ENCODE data around the gene C3orf80.

The C3orf80 gene

GRCh38 chr3:160257606-160258005 is 32.4 kb downstream of the C3orf80 start (continued):
- no peak for TF ChIP-seq PATZ1 (CRISPR knock-in tag; IDR thresholded peaks at IDR 0.05; ENCODE audit: borderline replicate concordance)
- no peak for TF ChIP-seq PPARA (CRISPR knock-in tag; IDR thresholded peaks at IDR 0.05; ENCODE audit: borderline replicate concordance)
- TF ChIP-seq TCF4 (CRISPR knock-in tag; IDR thresholded peaks at IDR 0.05; ENCODE audit: borderline replicate concordance), result no peak
- TF ChIP-seq ZC3H10 (CRISPR knock-in tag; IDR thresholded peaks at IDR 0.05), result no peak
- no peak for TF ChIP-seq ESRRG (CRISPR knock-in tag; IDR thresholded peaks at IDR 0.05)
- no peak for TF ChIP-seq CREB5 (CRISPR knock-in tag; IDR thresholded peaks at IDR 0.05; ENCODE audit: low read depth)
- no peak for TF ChIP-seq BACH2 (CRISPR knock-in tag; IDR thresholded peaks at IDR 0.05; ENCODE audit: borderline replicate concordance)
- TF ChIP-seq ZFP3 (CRISPR knock-in tag; IDR thresholded peaks at IDR 0.05), result no peak
- TF ChIP-seq TOX (CRISPR knock-in tag; IDR thresholded peaks at IDR 0.05; ENCODE audit: borderline replicate concordance), result no peak
- TF ChIP-seq CSDC2 (CRISPR knock-in tag; IDR thresholded peaks at IDR 0.05), result no peak
- TF ChIP-seq GLIS3 (CRISPR knock-in tag; IDR thresholded peaks at IDR 0.05), result no peak
- TF ChIP-seq SNAI2 (CRISPR knock-in tag; IDR thresholded peaks at IDR 0.05), result no peak

GRCh38 chr3:160259589-160259988 is 34.4 kb downstream of the C3orf80 start:
- TF ChIP-seq TCF4 (CRISPR knock-in tag; IDR thresholded peaks at IDR 0.05; ENCODE audit: borderline replicate concordance), result no peak
- no peak for TF ChIP-seq CSDC2 (CRISPR knock-in tag; IDR thresholded peaks at IDR 0.05)
- TF ChIP-seq ISL1 (CRISPR knock-in tag; IDR thresholded peaks at IDR 0.05), result no peak
- ATAC-seq, result no peak

GRCh38 chr3:160260587-160261270 is 35.5 kb downstream of the C3orf80 start:
- no peak for TF ChIP-seq ZNF70 (CRISPR knock-in tag; IDR thresholded peaks at IDR 0.05)
- TF ChIP-seq ZFP3 (CRISPR knock-in tag; IDR thresholded peaks at IDR 0.05), result no peak
- no peak for TF ChIP-seq GLIS3 (CRISPR knock-in tag; IDR thresholded peaks at IDR 0.05)
- TF ChIP-seq ESRRG (CRISPR knock-in tag; IDR thresholded peaks at IDR 0.05), result no peak
- no peak for TF ChIP-seq CSDC2 (CRISPR knock-in tag; IDR thresholded peaks at IDR 0.05)
- no peak for TF ChIP-seq TCF4 (CRISPR knock-in tag; IDR thresholded peaks at IDR 0.05; ENCODE audit: borderline replicate concordance)
- no peak for TF ChIP-seq CREB5 (CRISPR knock-in tag; IDR thresholded peaks at IDR 0.05; ENCODE audit: low read depth)
- TF ChIP-seq ARNTL (CRISPR knock-in tag; IDR thresholded peaks at IDR 0.05; ENCODE audit: borderline replicate concordance, low read depth), result no peak
- no peak for TF ChIP-seq TOX (CRISPR knock-in tag; IDR thresholded peaks at IDR 0.05; ENCODE audit: borderline replicate concordance)
- no peak for TF ChIP-seq SNAI2 (CRISPR knock-in tag; IDR thresholded peaks at IDR 0.05)
- no peak for TF ChIP-seq ZNF8 (CRISPR knock-in tag; IDR thresholded peaks at IDR 0.05)
- ATAC-seq, result no peak

GRCh38 chr3:160265088-160265487 is 39.9 kb downstream of the C3orf80 start:
- no peak for ATAC-seq
- TF ChIP-seq CSDC2 (CRISPR knock-in tag; IDR thresholded peaks at IDR 0.05) (no peak), ZNF8 (CRISPR knock-in tag; IDR thresholded peaks at IDR 0.05) (no peak), ISL1 (CRISPR knock-in tag; IDR thresholded peaks at IDR 0.05) (no peak), ZC3H10 (CRISPR knock-in tag; IDR thresholded peaks at IDR 0.05) (no peak)

Measured in SK-N-SH treated with all-trans-retinoic acid at 6 μM for 48 hours (cell line).